T-cell (primary cell): ENCODE measurements around the gene LRRFIP1. TPM values are rescaled to one million over a fixed set of nuclear protein-coding genes. Genes with fewer than 3 reads are reported as not detected.

ENCODE experiments used
- total RNA-seq, 35 experiments: library from RNA in 6 of 35; stranded (reverse) in 6 of 35; fragments of 120-200 nt in 1 of 35; gene quantifications; one replicate each; pipeline versions ENCODE4 v1.2.1 to v1.2.4 and lab custom pipeline; 2013 to 2026

The LRRFIP1 gene
- total RNA-seq, 5 donors from 2014 or later (not counting 1 experiment from before 2014, with no cell fraction given): 105 to 170 (median 128) TPM

Other genes with a start within 250 kb of the LRRFIP1 start
- gene COL6A3, start 213.4 kb upstream of the LRRFIP1 start, total RNA-seq: 1 to 10 TPM; 1.5 to 2.9 (median 2.5) TPM
- gene MLPH, start 140.3 kb upstream of the LRRFIP1 start, total RNA-seq: 1 to 10 TPM in 1 of 5 donors, under 1 TPM in 2, not detected in 2; 0.55 to 1.4 (median 0.72) TPM
- gene PRLH, start 61.0 kb upstream of the LRRFIP1 start, total RNA-seq: not detected
- under 1 TPM in 3 of 5 donors, not detected in 2; 0.32 to 0.73 (median 0.62) TPM for gene RAB17, start 36.9 kb upstream of the LRRFIP1 start, total RNA-seq
- 1 to 10 TPM in 2 of 5 donors, under 1 TPM in 3; 0.53 to 2.8 (median 0.98) TPM for gene RBM44, start 171.2 kb downstream of the LRRFIP1 start, total RNA-seq
- gene RAMP1, start 232.0 kb downstream of the LRRFIP1 start, total RNA-seq: 1 to 10 TPM in 2 of 5 donors, under 1 TPM in 2, not detected in 1; 0.61 to 1.1 (median 0.95) TPM